K562 (cell line): ENCODE measurements around the gene KIR2DL3.
"Not testable (repeated sequence)": the region's sequence is repeated elsewhere in the genome, so short reads cannot be mapped to it uniquely, and the experiment has no call there.

Experiments
- BRCA1 ChIP-seq, 2 experiments: fragments of 450-650 bp in 1 of 2; sonication (generic) in 1 of 2; formaldehyde crosslinking in 1 of 2; IDR thresholded peaks; 2 replicates each; pipeline versions ENCODE4 v1.5.0 to v1.6.1; 2017 to 2020; ENCODE audit warnings: mild to moderate bottlenecking in 1 of 2, missing genetic modification reagents in 1 of 2
- CHD4 ChIP-seq: fragments of 200-600 bp; sonication (generic); IDR thresholded peaks from 3 replicates; pipeline ENCODE4 v1.6.1; 2012; ENCODE audit warnings: low read depth, mild to moderate bottlenecking, mixed read lengths, low read length, inconsistent platforms; ENCODE audit not compliant: insufficient read depth, insufficient replicate concordance, poor library complexity, severe bottlenecking
- CTCF ChIP-seq, 3 experiments: IDR thresholded peaks in 2 of 3; conservative IDR thresholded peaks in 1 of 3; 2 replicates each; pipeline ENCODE4 v1.5.1; 2011 to 2012; ENCODE audit warnings: low read length in 3 of 3, mild to moderate bottlenecking in 3 of 3, control low read depth in 2 of 3, improper control_type of control experiment in 1 of 3, inconsistent platforms in 1 of 3, low read depth in 1 of 3, mixed read lengths in 1 of 3, moderate library complexity in 1 of 3; ENCODE audit not compliant: insufficient read depth in 2 of 3
- EP300 ChIP-seq: IDR thresholded peaks from 2 replicates; pipeline ENCODE4 v1.6.1; 2012; ENCODE audit warnings: low read length, improper control_type of control experiment
- ESRRA ChIP-seq: fragments of 450-650 bp; IDR thresholded peaks from 2 replicates; pipeline ENCODE4 v1.6.1; 2014; ENCODE audit warnings: low read depth, mild to moderate bottlenecking, moderate library complexity, borderline replicate concordance
- PHB2 ChIP-seq: fragments of 450-650 bp; IDR thresholded peaks from 2 replicates; pipeline ENCODE4 v1.6.1; 2017; ENCODE audit warnings: low read depth
- PHF8 ChIP-seq: fragments of 200-600 bp; sonication (generic); IDR thresholded peaks from 2 replicates; pipeline ENCODE4 v1.6.1; 2012; ENCODE audit warnings: mixed run types, mild to moderate bottlenecking, inconsistent platforms, low read length, moderate library complexity, borderline replicate concordance
- SIN3A ChIP-seq, 2 experiments: fragments of 150-350 bp in 1 of 2; IDR thresholded peaks; 2 replicates each; pipeline ENCODE4 v1.6.1; 2011 to 2016; ENCODE audit warnings: borderline replicate concordance in 2 of 2, low read depth in 2 of 2, low read length in 2 of 2, mild to moderate bottlenecking in 2 of 2, moderate library complexity in 2 of 2; ENCODE audit not compliant: control insufficient read depth in 1 of 2
- SRF ChIP-seq, 2 experiments: fragments of 250-450, 450-650 bp in 1 of 2; sonication (Bioruptor Pico) in 1 of 2; sonication (generic) in 1 of 2; formaldehyde crosslinking; IDR thresholded peaks; 2 replicates each; pipeline versions ENCODE4 v1.5.0 to v1.5.1; 2020 to 2022; ENCODE audit warnings: mild to moderate bottlenecking in 1 of 2, missing genetic modification reagents in 1 of 2
- ZBTB17 ChIP-seq: fragments of 450-650 bp; formaldehyde crosslinking; IDR thresholded peaks from 2 replicates; pipeline ENCODE4 v1.4.0; 2020; ENCODE audit warnings: mild to moderate bottlenecking

- not testable (repeated sequence) for TF ChIP-seq ZBTB17 (CRISPR knock-in tag); PHB2; EP300; SRF (CRISPR knock-in tag; IDR thresholded peaks at IDR 0.05); ESRRA; BRCA1 (IDR thresholded peaks at IDR 0.05); BRCA1 (CRISPR knock-in tag; IDR thresholded peaks at IDR 0.05); CHD4; PHF8; CTCF (IDR thresholded peaks at IDR 0.05 in 2 of 3, conservative IDR thresholded peaks at IDR 0.05 in 1 of 3; ENCODE audit: insufficient read depth in 2 of 3, low read depth in 1 of 3, low read length in 3 of 3); SIN3A (IDR thresholded peaks at IDR 0.05; ENCODE audit: borderline replicate concordance in 2 of 2, control insufficient read depth in 1 of 2, low read depth in 2 of 2, low read length in 2 of 2)
These were observed 9.5 kb downstream of the KIR2DL3 start for GRCh38 chr19:54747614-54748322.
